GM23338 (cell line): ENCODE data around the gene IPPK. TPM values are rescaled to one million over a fixed set of nuclear protein-coding genes. Genes with fewer than 3 reads are reported as not detected.

Source experiments
- ATAC-seq: fragments of 200-7000 bp; cut with Tn5 transposase; 3 replicates; pipeline ENCODE4 v1.9.1; 2020
- DNase-seq: peaks from one replicate; pipeline ENCODE4 v3.0.0-alpha.2; 2015; ENCODE audit warnings: low spot score
- H2AFZ ChIP-seq: fragments of 200-600 bp; sonication (generic); 2 replicates; pipeline ENCODE4 v1.8.0; 2016; ENCODE audit warnings: antibody characterized with exemption, mild to moderate bottlenecking, moderate library complexity
- H3F3A ChIP-seq: fragments of 200-600 bp; sonication (generic); replicated peaks from 2 replicates; pipeline ENCODE4 v1.8.0; 2017; ENCODE audit warnings: antibody characterized with exemption, mixed run types, low read depth
- H3K27ac ChIP-seq: fragments of 200-600 bp; sonication (generic); 2 replicates; pipeline ENCODE4 v1.6.1; 2016; ENCODE audit warnings: low read depth
- H3K27me3 ChIP-seq: fragments of 200-600 bp; sonication (generic); 2 replicates; pipeline ENCODE4 v1.8.0; 2016; ENCODE audit warnings: mild to moderate bottlenecking, mixed run types, moderate library complexity; ENCODE audit not compliant: insufficient read depth
- H3K36me3 ChIP-seq: fragments of 200-600 bp; sonication (generic); 2 replicates; pipeline ENCODE4 v1.8.0; 2016; ENCODE audit warnings: mild to moderate bottlenecking; ENCODE audit not compliant: insufficient read depth
- H3K4me1 ChIP-seq: fragments of 200-600 bp; sonication (generic); 2 replicates; pipeline ENCODE4 v1.8.0; 2016; ENCODE audit warnings: mild to moderate bottlenecking, moderate library complexity; ENCODE audit not compliant: insufficient read depth
- H3K4me2 ChIP-seq: fragments of 200-600 bp; sonication (generic); 2 replicates; pipeline ENCODE4 v1.7.1; 2017; ENCODE audit warnings: mixed run types
- H3K4me3 ChIP-seq: fragments of 200-600 bp; sonication (generic); 2 replicates; pipeline ENCODE4 v1.6.1; 2016; ENCODE audit warnings: mixed run types
- H3K79me2 ChIP-seq: fragments of 200-600 bp; sonication (generic); replicated peaks from 2 replicates; pipeline ENCODE4 v1.8.0; 2017; ENCODE audit warnings: mild to moderate bottlenecking; ENCODE audit not compliant: insufficient read depth
- H3K9me2 ChIP-seq: fragments of 200-600 bp; sonication (generic); 2 replicates; pipeline ENCODE4 v1.8.0; 2017; ENCODE audit not compliant: insufficient read depth
- H4K20me1 ChIP-seq: fragments of 200-600 bp; sonication (generic); replicated peaks from 2 replicates; pipeline ENCODE4 v1.8.0; 2017; ENCODE audit warnings: mild to moderate bottlenecking; ENCODE audit not compliant: insufficient read depth
- H3K27ac Mint-ChIP-seq: 2 replicates; pipeline ENCODE4 v1.8.0; 2020; ENCODE audit warnings: inconsistent platforms, mild to moderate bottlenecking, moderate library complexity, mixed read lengths
- H3K27me3 Mint-ChIP-seq: 3 replicates; pipeline ENCODE4 v1.8.0; 2022; ENCODE audit warnings: low read depth, mild to moderate bottlenecking, moderate library complexity, mixed read lengths, inconsistent platforms; ENCODE audit not compliant: insufficient read depth, poor library complexity
- H3K36me3 Mint-ChIP-seq: 3 replicates; pipeline ENCODE4 v1.8.0; 2021; ENCODE audit warnings: low read depth, mild to moderate bottlenecking, inconsistent platforms, moderate library complexity, mixed read lengths
- H3K4me1 Mint-ChIP-seq: 3 replicates; pipeline ENCODE4 v1.8.0; 2020; ENCODE audit warnings: mild to moderate bottlenecking, inconsistent platforms, mixed read lengths
- H3K4me3 Mint-ChIP-seq: 3 replicates; pipeline ENCODE4 v1.8.0; 2021; ENCODE audit warnings: moderate library complexity, mild to moderate bottlenecking, inconsistent platforms, mixed read lengths
- H3K9me3 Mint-ChIP-seq: 3 replicates; pipeline ENCODE4 v1.8.0; 2020; ENCODE audit warnings: moderate library complexity, mild to moderate bottlenecking, inconsistent platforms, mixed read lengths
- EZH2phosphoT487 ChIP-seq: fragments of 200-600 bp; sonication (generic); IDR thresholded peaks from one replicate; pipeline ENCODE4 v1.8.1; 2018; ENCODE audit warnings: antibody characterized with exemption; ENCODE audit not compliant: unreplicated experiment
- JUNB ChIP-seq: IDR thresholded peaks from one replicate; pipeline ENCODE4 v1.6.1; 2016; ENCODE audit warnings: antibody characterized with exemption; ENCODE audit not compliant: unreplicated experiment
- NANOG ChIP-seq: IDR thresholded peaks from 2 replicates; pipeline ENCODE4 v1.6.1; 2016; ENCODE audit warnings: antibody characterized with exemption, borderline replicate concordance
- STAT1 ChIP-seq: IDR thresholded peaks from one replicate; pipeline ENCODE4 v1.6.1; 2016; ENCODE audit warnings: antibody characterized with exemption; ENCODE audit not compliant: unreplicated experiment
- ZNF114 ChIP-seq: fragments of 250-450 bp; sonication (Bioruptor Pico); IDR thresholded peaks from 2 replicates; pipeline ENCODE4 v1.5.0; 2020; ENCODE audit warnings: mild to moderate bottlenecking, moderate library complexity
- polyA plus RNA-seq: library from polyadenylated mRNA; unstranded; fragments of >200 nt; fragmentation: Nextera tagmentation; extraction: Ambion mirVana; gene quantifications from 2 replicates; pipeline ENCODE4 v1.2.1, GENCODE V29; 2016
- total RNA-seq: library from RNA; depleted of rRNA; stranded (reverse); fragments of >200 nt; shearing (Covaris generic); gene quantifications from 2 replicates; pipeline ENCODE4 v1.2.3, GENCODE V29; 2014
- TF ChIP-seq, protein P1 (sequence below): IDR thresholded peaks from one replicate; pipeline ENCODE4 v1.6.1; 2018; ENCODE audit warnings: antibody characterized with exemption; ENCODE audit not compliant: unreplicated experiment
- TF ChIP-seq, protein P2 (sequence below), 2 experiments: fragments of 200-600 bp in 1 of 2; sonication (generic) in 1 of 2; conservative IDR thresholded peaks; 2 replicates each; pipeline versions ENCODE4 v1.5.1 to v1.6.1; 2016 to 2017; ENCODE audit warnings: antibody characterized with exemption in 2 of 2, low read depth in 2 of 2, mild to moderate bottlenecking in 2 of 2, moderate library complexity in 1 of 2
- TF ChIP-seq, protein P3 (sequence below): fragments of 250-450 bp; sonication (Bioruptor Pico); IDR thresholded peaks from 2 replicates; pipeline ENCODE4 v1.5.0; 2020; ENCODE audit warnings: mild to moderate bottlenecking, moderate library complexity

The IPPK gene
- total and polyA plus RNA-seq, 2 experiments from 2014 or later = 6.5 to 17.5 TPM

DNA sequence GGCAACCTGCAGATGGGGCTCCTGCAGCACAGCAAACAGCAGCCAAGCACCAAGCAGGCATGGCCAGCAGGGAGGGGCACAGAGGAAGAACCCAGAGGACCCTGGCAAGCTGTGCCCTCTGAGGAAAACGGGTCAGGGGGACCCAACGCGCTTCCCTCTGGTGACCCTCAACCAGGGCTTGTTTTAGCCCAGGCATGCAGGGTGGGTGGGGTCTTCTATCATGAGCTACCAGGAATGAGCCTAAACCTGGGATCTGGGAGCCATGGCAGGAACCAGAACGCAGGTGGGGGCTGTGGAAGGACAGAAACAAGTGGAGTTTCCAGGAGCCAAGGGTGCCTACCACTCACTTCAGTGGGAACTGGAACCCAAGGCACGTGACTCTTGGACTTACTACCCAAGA is 20.9 kb downstream of the IPPK start:
- no peak overlapping the region for H3K4me3 Mint-ChIP-seq
- Histone ChIP-seq H2AFZ (no peak overlapping the region), H3K4me1 (no peaks in the 10 kb centered on the region), H3K4me3 (no peak overlapping the region), H3K36me3 (peaks cover 9% of the 10 kb centered on the region; the same call in 1 of the 2 replicates), H3K4me2 (no peak overlapping the region), H3K9me2 (no peaks in the 10 kb centered on the region), H3K27me3 (no peaks in the 10 kb centered on the region), H3K79me2 (no peaks in the 10 kb centered on the region), H4K20me1 (no peaks in the 10 kb centered on the region), H3F3A (no peaks in the 10 kb centered on the region), H3K27ac (no peak overlapping the region)
- ATAC-seq (0 out of 3 replicates have a peak, but pooled peaks have one; percentile 26), DNase-seq (no peak)
- 0 out of 2 replicates have a peak overlapping the region, but pooled peaks have one; percentile 56 for H3K27ac Mint-ChIP-seq
- peaks cover 58% of the 10 kb centered on the region for H3K36me3 Mint-ChIP-seq
- H3K27me3 Mint-ChIP-seq = peaks cover 2% of the 10 kb centered on the region
- H3K4me1 Mint-ChIP-seq = no peaks in the 10 kb centered on the region
- TF ChIP-seq, protein P1, sequence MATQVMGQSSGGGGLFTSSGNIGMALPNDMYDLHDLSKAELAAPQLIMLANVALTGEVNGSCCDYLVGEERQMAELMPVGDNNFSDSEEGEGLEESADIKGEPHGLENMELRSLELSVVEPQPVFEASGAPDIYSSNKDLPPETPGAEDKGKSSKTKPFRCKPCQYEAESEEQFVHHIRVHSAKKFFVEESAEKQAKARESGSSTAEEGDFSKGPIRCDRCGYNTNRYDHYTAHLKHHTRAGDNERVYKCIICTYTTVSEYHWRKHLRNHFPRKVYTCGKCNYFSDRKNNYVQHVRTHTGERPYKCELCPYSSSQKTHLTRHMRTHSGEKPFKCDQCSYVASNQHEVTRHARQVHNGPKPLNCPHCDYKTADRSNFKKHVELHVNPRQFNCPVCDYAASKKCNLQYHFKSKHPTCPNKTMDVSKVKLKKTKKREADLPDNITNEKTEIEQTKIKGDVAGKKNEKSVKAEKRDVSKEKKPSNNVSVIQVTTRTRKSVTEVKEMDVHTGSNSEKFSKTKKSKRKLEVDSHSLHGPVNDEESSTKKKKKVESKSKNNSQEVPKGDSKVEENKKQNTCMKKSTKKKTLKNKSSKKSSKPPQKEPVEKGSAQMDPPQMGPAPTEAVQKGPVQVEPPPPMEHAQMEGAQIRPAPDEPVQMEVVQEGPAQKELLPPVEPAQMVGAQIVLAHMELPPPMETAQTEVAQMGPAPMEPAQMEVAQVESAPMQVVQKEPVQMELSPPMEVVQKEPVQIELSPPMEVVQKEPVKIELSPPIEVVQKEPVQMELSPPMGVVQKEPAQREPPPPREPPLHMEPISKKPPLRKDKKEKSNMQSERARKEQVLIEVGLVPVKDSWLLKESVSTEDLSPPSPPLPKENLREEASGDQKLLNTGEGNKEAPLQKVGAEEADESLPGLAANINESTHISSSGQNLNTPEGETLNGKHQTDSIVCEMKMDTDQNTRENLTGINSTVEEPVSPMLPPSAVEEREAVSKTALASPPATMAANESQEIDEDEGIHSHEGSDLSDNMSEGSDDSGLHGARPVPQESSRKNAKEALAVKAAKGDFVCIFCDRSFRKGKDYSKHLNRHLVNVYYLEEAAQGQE = no peak
- TF ChIP-seq NANOG (no peak), EZH2phosphoT487 (no peak), STAT1 (no peak), JUNB (no peak), ZNF114 (CRISPR knock-in tag) (no peak)
- TF ChIP-seq, protein P2, sequence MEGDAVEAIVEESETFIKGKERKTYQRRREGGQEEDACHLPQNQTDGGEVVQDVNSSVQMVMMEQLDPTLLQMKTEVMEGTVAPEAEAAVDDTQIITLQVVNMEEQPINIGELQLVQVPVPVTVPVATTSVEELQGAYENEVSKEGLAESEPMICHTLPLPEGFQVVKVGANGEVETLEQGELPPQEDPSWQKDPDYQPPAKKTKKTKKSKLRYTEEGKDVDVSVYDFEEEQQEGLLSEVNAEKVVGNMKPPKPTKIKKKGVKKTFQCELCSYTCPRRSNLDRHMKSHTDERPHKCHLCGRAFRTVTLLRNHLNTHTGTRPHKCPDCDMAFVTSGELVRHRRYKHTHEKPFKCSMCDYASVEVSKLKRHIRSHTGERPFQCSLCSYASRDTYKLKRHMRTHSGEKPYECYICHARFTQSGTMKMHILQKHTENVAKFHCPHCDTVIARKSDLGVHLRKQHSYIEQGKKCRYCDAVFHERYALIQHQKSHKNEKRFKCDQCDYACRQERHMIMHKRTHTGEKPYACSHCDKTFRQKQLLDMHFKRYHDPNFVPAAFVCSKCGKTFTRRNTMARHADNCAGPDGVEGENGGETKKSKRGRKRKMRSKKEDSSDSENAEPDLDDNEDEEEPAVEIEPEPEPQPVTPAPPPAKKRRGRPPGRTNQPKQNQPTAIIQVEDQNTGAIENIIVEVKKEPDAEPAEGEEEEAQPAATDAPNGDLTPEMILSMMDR (conservative IDR thresholded peaks at IDR 0.05; ENCODE audit: low read depth in 2 of 2) = peak in 1 of 2 experiments; percentile 24; a peak in 1 of 4 replicates
- TF ChIP-seq, protein P3, sequence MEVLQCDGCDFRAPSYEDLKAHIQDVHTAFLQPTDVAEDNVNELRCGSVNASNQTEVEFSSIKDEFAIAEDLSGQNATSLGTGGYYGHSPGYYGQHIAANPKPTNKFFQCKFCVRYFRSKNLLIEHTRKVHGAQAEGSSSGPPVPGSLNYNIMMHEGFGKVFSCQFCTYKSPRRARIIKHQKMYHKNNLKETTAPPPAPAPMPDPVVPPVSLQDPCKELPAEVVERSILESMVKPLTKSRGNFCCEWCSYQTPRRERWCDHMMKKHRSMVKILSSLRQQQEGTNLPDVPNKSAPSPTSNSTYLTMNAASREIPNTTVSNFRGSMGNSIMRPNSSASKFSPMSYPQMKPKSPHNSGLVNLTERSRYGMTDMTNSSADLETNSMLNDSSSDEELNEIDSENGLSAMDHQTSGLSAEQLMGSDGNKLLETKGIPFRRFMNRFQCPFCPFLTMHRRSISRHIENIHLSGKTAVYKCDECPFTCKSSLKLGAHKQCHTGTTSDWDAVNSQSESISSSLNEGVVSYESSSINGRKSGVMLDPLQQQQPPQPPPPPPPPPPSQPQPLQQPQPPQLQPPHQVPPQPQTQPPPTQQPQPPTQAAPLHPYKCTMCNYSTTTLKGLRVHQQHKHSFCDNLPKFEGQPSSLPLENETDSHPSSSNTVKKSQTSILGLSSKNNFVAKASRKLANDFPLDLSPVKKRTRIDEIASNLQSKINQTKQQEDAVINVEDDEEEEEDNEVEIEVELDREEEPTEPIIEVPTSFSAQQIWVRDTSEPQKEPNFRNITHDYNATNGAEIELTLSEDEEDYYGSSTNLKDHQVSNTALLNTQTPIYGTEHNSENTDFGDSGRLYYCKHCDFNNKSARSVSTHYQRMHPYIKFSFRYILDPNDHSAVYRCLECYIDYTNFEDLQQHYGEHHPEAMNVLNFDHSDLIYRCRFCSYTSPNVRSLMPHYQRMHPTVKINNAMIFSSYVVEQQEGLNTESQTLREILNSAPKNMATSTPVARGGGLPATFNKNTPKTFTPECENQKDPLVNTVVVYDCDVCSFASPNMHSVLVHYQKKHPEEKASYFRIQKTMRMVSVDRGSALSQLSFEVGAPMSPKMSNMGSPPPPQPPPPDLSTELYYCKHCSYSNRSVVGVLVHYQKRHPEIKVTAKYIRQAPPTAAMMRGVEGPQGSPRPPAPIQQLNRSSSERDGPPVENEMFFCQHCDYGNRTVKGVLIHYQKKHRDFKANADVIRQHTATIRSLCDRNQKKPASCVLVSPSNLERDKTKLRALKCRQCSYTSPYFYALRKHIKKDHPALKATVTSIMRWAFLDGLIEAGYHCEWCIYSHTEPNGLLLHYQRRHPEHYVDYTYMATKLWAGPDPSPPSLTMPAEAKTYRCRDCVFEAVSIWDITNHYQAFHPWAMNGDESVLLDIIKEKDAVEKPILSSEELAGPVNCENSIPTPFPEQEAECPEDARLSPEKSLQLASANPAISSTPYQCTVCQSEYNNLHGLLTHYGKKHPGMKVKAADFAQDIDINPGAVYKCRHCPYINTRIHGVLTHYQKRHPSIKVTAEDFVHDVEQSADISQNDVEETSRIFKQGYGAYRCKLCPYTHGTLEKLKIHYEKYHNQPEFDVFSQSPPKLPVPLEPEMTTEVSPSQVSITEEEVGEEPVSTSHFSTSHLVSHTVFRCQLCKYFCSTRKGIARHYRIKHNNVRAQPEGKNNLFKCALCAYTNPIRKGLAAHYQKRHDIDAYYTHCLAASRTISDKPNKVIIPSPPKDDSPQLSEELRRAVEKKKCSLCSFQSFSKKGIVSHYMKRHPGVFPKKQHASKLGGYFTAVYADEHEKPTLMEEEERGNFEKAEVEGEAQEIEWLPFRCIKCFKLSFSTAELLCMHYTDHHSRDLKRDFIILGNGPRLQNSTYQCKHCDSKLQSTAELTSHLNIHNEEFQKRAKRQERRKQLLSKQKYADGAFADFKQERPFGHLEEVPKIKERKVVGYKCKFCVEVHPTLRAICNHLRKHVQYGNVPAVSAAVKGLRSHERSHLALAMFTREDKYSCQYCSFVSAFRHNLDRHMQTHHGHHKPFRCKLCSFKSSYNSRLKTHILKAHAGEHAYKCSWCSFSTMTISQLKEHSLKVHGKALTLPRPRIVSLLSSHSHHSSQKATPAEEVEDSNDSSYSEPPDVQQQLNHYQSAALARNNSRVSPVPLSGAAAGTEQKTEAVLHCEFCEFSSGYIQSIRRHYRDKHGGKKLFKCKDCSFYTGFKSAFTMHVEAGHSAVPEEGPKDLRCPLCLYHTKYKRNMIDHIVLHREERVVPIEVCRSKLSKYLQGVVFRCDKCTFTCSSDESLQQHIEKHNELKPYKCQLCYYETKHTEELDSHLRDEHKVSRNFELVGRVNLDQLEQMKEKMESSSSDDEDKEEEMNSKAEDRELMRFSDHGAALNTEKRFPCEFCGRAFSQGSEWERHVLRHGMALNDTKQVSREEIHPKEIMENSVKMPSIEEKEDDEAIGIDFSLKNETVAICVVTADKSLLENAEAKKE (CRISPR knock-in tag) = no peak
- H3K9me3 Mint-ChIP-seq = no peaks in the 10 kb centered on the region
